ENCODE data around the gene ZNF2.
"Not testable (repeated sequence)": the region's sequence is repeated elsewhere in the genome, so short reads cannot be mapped to it uniquely, and the experiment has no call there.

The ZNF2 gene

GRCh38 chr2:95165371-95166064 lies at the start of gene ZNF2:
TSS of gene ZNF2 (plus strand) at chr2:95165809. CDS start at chr2:95176227, 10,418 bp downstream.
- peak; percentile 92 for DNase-seq

GRCh38 chr2:95121093-95121406 lies 44.6 kb upstream of the ZNF2 start:
- no peak for DNase-seq

GRCh38 chr2:95121407-95122196 lies 44.0 kb upstream of the ZNF2 start, which contains the start of gene MRPS5:
TSS of gene MRPS5 (minus strand) at chr2:95121808. CDS start at chr2:95121791, 17 bp downstream.
- DNase-seq = peak; percentile 70

DNA sequence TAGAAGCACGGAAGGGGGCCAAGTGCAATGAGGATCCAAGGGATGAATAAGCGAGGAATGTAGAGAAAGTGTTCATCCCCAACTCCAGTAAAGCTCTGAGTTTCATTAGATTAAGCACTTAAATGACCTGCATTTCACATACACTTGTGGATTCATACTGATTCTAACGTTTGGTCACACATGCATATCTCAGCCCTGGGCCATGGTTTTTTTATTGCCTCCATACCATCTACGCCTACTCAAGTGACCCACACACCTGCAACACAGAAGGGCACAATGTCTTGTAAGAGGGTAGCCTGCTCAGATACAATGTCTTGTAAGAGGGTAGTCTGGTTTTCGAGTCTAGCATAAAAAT lies 43.4 kb upstream of the ZNF2 start:
- DNase-seq = no peak

- DNase-seq = no peak
Observed at GRCh38 chr2:95138702-95139101, 26.9 kb upstream of the ZNF2 start.

GRCh38 chr2:95143838-95144237 lies 21.8 kb upstream of the ZNF2 start:
- DNase-seq = no peak

DNA sequence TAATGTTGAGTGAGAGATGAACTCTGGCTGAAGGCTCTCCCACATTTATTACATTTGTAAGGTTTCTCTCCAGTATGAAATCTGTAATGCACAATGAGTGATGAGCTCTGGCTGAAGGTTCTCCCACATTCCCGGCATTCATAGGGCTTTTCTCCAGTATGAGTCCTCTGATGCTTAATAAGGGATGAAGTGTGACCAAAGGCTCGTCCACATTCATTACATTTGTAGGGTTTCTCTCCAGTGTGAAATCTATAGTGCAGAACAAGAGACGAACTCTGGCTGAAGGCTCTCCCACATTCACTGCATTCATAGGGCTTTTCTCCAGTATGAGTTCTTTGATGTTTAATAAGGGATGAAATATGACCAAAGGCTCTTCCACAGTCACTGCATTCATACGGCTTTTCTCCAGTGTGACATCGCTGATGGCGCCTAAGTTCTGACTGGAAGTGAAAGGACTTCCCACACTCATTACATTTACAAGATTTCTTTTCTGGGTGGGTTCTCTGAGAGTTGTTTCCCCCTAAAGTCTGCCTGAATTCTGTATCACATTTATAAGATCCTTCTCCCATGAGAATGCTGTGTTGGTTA lies 16.1 kb upstream of the ZNF2 start:
- DNase-seq = no peak

DNA sequence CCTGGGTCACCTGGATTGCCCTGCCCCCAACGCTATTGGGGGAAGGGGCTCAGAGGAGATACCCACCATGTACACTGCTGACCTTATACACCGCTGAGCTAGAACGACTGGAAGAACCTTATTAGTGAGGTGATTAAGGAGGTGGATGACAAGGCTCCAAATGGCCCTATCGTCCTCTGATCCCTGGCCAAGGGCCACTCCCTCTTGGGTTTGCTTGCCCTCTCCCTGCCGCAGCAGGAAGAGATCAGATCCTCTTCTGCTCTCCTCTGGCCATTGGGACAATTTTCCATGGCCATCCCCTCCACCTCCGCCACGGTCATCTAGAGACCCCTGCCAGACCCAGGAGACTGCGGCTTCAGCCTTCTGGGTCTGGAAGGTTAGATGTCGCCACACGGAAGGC lies 7.2 kb upstream of the ZNF2 start:
- DNase-seq = no peak

DNA sequence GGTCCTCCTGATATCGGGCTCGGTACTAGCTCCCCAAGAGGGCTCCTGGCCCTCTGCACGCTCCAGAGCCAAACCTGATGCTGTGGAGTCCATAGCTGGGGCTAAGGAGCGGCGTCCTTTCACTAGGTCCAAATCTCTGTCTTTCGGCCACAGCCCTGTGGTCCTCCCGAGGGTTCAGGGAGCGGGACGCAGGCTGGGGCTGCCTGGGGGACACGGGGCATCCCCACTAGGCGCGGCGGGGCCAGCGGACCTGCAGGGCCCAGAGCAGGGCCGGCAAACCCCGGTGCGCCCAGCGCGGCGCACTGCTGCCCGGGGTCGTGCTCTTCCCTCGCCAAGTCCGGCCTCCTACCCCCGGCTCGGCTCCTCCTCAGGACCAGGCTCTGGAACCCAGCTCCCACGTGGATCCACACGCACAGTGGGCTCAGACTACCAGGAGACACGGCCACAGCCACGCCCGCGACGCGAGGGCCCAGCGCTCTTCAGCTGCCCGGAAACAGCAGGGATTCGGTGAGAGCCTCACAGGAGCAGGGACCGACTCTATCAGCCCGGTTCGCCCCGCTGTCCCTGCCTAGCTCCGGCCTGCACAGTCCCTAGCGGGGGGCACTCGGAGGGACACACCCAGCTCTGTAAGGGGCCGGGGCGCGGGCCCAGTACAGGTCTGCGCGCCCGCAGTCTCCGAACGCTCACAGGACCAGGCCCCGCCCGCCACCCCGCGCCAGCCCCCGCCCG lies 6.6 kb upstream of the ZNF2 start:
- no peak for DNase-seq

DNA sequence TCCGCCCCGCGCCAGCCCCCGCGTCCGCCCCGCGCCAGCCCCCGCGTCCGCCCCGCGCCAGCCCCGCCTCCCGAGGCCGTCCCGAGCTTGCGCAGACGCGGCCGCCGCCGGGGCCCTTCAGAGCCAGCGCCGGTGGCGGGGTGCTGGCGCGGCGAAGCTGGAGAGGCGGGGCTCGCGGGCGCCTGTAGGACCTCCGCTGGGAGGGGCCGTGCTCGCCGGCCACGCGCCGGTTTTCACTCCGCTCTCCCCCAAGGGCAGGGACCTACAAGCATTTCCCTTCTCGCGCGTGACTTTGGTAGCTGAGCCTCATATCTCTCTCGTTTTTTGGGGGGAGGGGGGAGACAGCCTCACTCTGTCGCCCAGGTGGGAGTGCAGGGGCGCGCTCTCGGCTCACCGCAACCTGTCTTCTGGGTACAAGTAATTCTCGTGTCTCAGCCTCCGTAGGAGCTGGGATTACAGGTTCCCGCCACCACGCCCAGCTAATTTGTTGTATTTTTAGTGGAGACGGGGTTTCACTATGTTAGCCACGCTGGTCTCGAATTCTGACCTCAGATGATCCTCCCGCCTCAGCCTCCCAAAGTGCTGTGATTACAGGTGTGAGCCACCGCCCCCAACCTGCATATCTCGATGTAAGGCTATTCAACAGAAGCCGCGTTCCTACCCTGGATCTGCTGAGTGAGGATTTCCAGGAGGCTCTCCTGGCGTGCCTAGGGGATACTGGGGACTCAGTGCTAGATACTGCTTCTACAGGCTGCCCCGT lies 5.7 kb upstream of the ZNF2 start, which contains the start of gene ZNF514:
Gene ZNF514, minus strand, starts transcription at position 159 of the 760 bp plus-strand sequence. CDS start 6,595 bp downstream, outside the sequence.
- no peak for DNase-seq

GRCh38 chr2:95165030-95165370 lies 609 bp upstream of the ZNF2 start:
- no peak for DNase-seq

DNA sequence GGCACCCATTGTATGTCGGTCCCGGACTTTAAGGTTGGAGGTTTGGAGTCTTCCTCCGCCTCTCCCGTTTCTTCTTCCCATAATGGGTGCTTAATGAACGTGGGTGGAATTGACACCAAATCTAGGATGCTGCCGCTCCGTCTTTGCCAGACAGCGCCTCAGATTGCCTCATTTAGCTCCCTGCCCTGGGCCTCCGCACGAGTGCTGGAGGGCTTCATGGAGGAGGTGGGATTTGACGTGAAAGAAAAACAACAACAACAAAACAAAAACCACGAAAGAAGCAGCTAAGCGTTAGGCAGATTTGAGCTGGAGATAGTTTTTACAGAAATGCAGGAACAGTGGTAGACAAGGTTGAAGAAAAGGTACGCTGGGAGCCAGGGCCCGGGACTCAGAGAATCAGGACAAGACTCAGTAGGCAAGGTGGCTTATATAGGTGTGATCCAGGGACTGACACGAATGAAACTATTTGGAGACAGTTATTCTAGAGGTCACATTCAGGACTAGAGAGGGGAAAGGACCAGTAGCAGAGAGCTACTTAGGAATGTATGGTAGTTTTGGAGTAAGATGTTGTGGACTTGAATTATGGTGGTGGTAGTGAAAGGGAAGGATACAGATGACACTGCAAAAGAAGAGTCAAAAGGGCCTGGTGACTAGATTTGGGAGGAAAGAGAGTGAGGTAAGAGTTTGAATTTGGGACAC lies 605 bp downstream of the ZNF2 start:
- no peak for DNase-seq

- no peak for DNase-seq
Observed at GRCh38 chr2:95171902-95172301, 6.3 kb downstream of the ZNF2 start.

DNA sequence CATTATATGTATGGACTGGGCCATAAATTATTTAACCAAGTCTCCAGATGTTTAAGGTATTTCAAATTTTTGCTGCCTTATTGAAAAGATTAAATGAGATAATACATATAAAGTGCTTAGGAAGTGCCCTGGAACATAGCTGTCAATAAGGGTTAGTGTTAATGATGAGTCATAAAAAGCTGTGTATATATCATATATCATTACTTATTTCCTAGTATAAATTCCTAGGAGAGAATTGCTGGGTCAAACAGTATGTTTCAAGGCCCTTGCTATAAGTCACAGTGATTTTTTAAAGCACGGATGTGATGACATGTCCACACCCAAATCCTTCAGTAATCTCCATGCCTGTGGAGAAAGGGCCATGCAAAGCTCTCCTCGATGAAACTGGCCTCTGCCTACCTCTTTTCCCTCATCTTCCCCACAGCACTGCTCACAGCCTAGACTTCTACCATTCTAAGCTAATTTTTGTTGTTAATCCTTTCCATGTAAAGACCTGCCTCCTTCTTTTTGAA lies 8.5 kb downstream of the ZNF2 start:
- DNase-seq = no peak

- no peak for DNase-seq
Observed at GRCh38 chr2:95179451-95179850, 13.8 kb downstream of the ZNF2 start.

DNA sequence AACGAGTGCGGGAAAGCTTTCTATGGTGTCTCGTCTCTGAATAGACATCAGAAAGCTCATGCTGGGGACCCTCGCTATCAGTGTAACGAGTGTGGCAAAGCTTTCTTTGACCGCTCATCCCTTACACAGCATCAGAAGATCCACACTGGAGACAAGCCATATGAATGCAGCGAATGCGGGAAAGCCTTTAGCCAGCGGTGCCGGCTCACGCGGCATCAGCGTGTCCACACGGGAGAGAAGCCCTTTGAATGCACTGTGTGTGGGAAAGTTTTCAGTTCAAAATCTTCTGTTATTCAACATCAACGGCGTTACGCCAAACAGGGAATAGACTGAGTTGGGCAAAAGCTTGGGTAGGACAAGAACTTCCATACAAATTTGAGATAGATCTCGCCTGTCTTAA lies 16.2 kb downstream of the ZNF2 start:
- DNase-seq = no peak

GRCh38 chr2:95185197-95185596 lies 19.6 kb downstream of the ZNF2 start:
- DNase-seq = no peak

DNA sequence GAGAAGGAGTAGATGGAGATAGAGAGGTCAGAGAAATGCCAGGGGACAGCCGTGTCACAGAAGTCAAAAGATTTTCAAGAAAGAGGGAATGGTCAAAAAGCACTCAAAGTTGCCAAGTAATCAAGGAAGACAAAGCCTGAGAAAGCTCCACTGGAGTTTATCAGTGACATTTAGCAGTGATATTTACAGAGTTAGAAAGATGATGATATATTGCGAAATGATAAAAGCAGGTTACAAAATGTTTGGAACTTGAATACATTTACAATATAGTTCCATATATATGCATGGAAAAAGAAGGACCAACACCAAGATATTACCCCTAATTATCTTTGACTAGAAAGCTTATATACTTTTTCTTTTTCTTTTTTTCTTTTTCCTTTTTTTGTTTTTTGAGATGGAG lies 20.4 kb downstream of the ZNF2 start:
- no peak for DNase-seq

- DNase-seq = not testable (repeated sequence)
Observed at GRCh38 chr2:95192956-95193355, 27.3 kb downstream of the ZNF2 start.

- no peak for DNase-seq
Observed at GRCh38 chr2:95203911-95204310, 38.3 kb downstream of the ZNF2 start.

DNA sequence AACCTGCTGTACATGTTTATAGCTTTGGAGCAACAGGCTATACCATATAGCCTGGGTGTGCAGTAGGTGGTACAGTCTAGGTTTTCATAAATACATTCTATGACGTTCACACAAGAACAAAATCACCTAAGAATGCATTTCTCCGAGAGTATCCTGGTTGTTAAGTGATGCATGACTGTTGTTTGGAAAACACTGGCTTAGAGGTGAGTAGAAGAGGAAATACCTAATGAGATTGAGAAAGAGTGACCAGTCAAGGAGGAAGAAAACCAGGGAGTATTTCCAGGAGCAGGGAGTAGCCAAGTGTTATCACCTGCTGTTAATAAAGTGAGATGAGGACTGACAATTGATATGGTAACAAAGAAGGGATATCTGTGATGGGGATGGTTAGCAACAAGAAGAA lies 38.8 kb downstream of the ZNF2 start:
- no peak for DNase-seq

- DNase-seq = no peak
Observed at GRCh38 chr2:95206096-95206495, 40.5 kb downstream of the ZNF2 start.

Data from NK-92 treated with Interleukin-12 subunit alpha and Interleukin-12 subunit beta, amount 100 ng/mL, for 24 hours (cell line).